Panc1 (cell line): ENCODE data around the gene WBP2. TPM values are rescaled to one million over a fixed set of nuclear protein-coding genes. Genes with fewer than 3 reads are reported as not detected.

Experiments used
- ATAC-seq: fragments of 200-7000 bp; cut with Tn5 transposase; 2 replicates; pipeline ENCODE4 v1.9.1; 2020; ENCODE audit warnings: mild to moderate bottlenecking, moderate library complexity
- BruUV-seq: library from RNA; stranded (reverse); fragments of 400-500 nt; replicated peaks from 2 replicates; lab custom pipeline; 2021; lab: Mats Ljungman, UMichigan
- CTCF ChIA-PET: fragments of 300-600 bp; sonication (Branson Sonifier 250); formaldehyde crosslinking; loops from one replicate; lab custom pipeline; 2022; ENCODE audit warnings: antibody characterized with exemption; lab: Charles Lee
- POLR2A ChIA-PET: fragments of 300-600 bp; sonication (Branson Sonifier 250); formaldehyde crosslinking; loops from one replicate; lab custom pipeline; 2022; ENCODE audit warnings: antibody characterized with exemption; lab: Charles Lee
- DNase-seq: peaks from one replicate; pipeline ENCODE4 v3.0.0-alpha.2; 2010; ENCODE audit warnings: low read depth, low spot score
- H3K27ac ChIP-seq: 2 replicates; pipeline ENCODE4 v1.5.1; 2011; ENCODE audit warnings: mild to moderate bottlenecking, low read length, inconsistent platforms
- H3K27me3 ChIP-seq: fragments of 200-500 bp; sonication (Bioruptor generic); 2 replicates; pipeline ENCODE4 v1.6.0; 2014; ENCODE audit warnings: low read length, inconsistent platforms; ENCODE audit not compliant: control insufficient read depth, insufficient read depth
- H3K36me3 ChIP-seq: fragments of 200-500 bp; sonication (Bioruptor generic); 2 replicates; pipeline ENCODE4 v1.5.1; 2014; ENCODE audit warnings: inconsistent platforms, mild to moderate bottlenecking, low read length, moderate library complexity; ENCODE audit not compliant: control insufficient read depth, insufficient read depth
- H3K4me1 ChIP-seq: 2 replicates; pipeline ENCODE4 v1.5.1; 2011; ENCODE audit warnings: inconsistent platforms, mild to moderate bottlenecking, low read length, moderate library complexity; ENCODE audit not compliant: control insufficient read depth, insufficient read depth
- H3K4me3 ChIP-seq, 2 experiments: 2 replicates each; pipeline ENCODE4 v1.5.1; 2011 to 2012; ENCODE audit warnings: low read depth in 2 of 2, low read length in 2 of 2, mild to moderate bottlenecking in 2 of 2, inconsistent platforms in 1 of 2, moderate library complexity in 1 of 2
- H3K9me3 ChIP-seq: fragments of 200-500 bp; sonication (Bioruptor generic); 2 replicates; pipeline ENCODE4 v1.5.1; 2014; ENCODE audit warnings: low read depth, mild to moderate bottlenecking, inconsistent platforms, low read length, moderate library complexity; ENCODE audit not compliant: control insufficient read depth, insufficient read depth
- CTCF ChIP-seq: fragments of 450-650 bp; IDR thresholded peaks from 2 replicates; pipeline ENCODE4 v1.5.1; 2017; ENCODE audit warnings: mild to moderate bottlenecking
- POLR2AphosphoS5 ChIP-seq: IDR thresholded peaks from 2 replicates; pipeline ENCODE4 v1.6.1; 2012; ENCODE audit warnings: mild to moderate bottlenecking, low read depth, low read length, moderate library complexity
- REST ChIP-seq, 2 experiments: IDR thresholded peaks; 2 replicates each; pipeline ENCODE4 v1.6.1; 2011 to 2012; ENCODE audit warnings: low read depth in 2 of 2, control low read depth in 1 of 2, low read length in 1 of 2, mild to moderate bottlenecking in 1 of 2, moderate library complexity in 1 of 2; ENCODE audit not compliant: insufficient read depth in 1 of 2
- SIN3A ChIP-seq: IDR thresholded peaks from 2 replicates; pipeline ENCODE4 v1.6.1; 2012; ENCODE audit warnings: low read depth, mild to moderate bottlenecking, low read length, moderate library complexity, borderline replicate concordance; ENCODE audit not compliant: insufficient read depth
- TCF7L2 ChIP-seq: IDR thresholded peaks from 2 replicates; pipeline ENCODE4 v1.6.1; 2011; ENCODE audit warnings: mild to moderate bottlenecking, low read depth, low read length, inconsistent platforms
- in situ Hi-C: cut with HindIII; loops from 2 replicates; pipeline ENCODE4 v1.10.0; 2016; ENCODE audit warnings: low sequenced_read_pairs, low pct_unique_long_range_greater_than_20kb
- intact Hi-C: fragments of 100-400 bp; cut with micrococcal nuclease; formaldehyde crosslinking; loops from one replicate; pipeline ENCODE4 v1.10.0; 2022; ENCODE audit not compliant: unreplicated experiment
- total RNA-seq: library from RNA; stranded (reverse); gene quantifications from one replicate; pipeline ENCODE4 v1.2.1, GENCODE V29; 2021; ENCODE audit not compliant: unreplicated experiment

Gene WBP2
- total RNA-seq, 1 experiment from 2014 or later: 163 TPM

- no peak for ATAC-seq
- no TSS peak for BruUV-seq
- in situ Hi-C loops: no loop called here
- Histone ChIP-seq H3K9me3 (no peaks in the 10 kb centered on the region), H3K36me3 (no peaks in the 10 kb centered on the region; the same call in 1 of the 2 replicates), H3K27me3 (no peaks in the 10 kb centered on the region), H3K4me3 (no peak overlapping the region), H3K4me1 (no peaks in the 10 kb centered on the region), H3K27ac (no peak overlapping the region)
- no peak for DNase-seq
- no peak for TF ChIP-seq SIN3A
- no peak for TF ChIP-seq CTCF
- no peak for TF ChIP-seq REST (IDR thresholded peaks at IDR 0.05; ENCODE audit: insufficient read depth in 1 of 2, low read depth in 2 of 2, low read length in 1 of 2)
- no peak for TF ChIP-seq POLR2AphosphoS5
- no peak for TF ChIP-seq TCF7L2
- intact Hi-C loops: no loop called here
- ChIA-PET CTCF (interaction anchor here (0.5 to 0.9 kb wide), 4 partner anchors 15 to 20 kb away, joined by 3 to 6 read pairs (median 5); no protein-coding TSS in a partner anchor), POLR2A (interaction anchor here (1.0 kb wide), 1 partner anchor 10 kb away, joined by 3 read pairs; no protein-coding TSS in a partner anchor)
These were observed 29.3 kb downstream of the WBP2 start for GRCh38 chr17:75825748-75826370.

GRCh38 chr17:75825149-75825552, 30.0 kb downstream of the WBP2 start:
- H3K9me3 ChIP-seq: no peaks in the 10 kb centered on the region
- no peak for DNase-seq
- ChIA-PET CTCF (interaction anchor here (0.5 to 0.9 kb wide), 4 partner anchors 16 to 77 kb away, joined by 3 to 5 read pairs (median 5); no protein-coding TSS in a partner anchor), POLR2A (interaction anchor here (0.7 to 1.0 kb wide), 2 partner anchors 10 to 49 kb away, joined by 3 read pairs; no protein-coding TSS in a partner anchor)
- intact Hi-C loops: no loop called here
- H3K27ac ChIP-seq: no peak overlapping the region
- BruUV-seq: no TSS peak
- no peaks in the 10 kb centered on the region; the same call in 1 of the 2 replicates for H3K36me3 ChIP-seq
- in situ Hi-C loops: no loop called here
- no peak overlapping the region for H3K4me3 ChIP-seq
- ATAC-seq: no peak
- no peaks in the 10 kb centered on the region for H3K4me1 ChIP-seq
- TF ChIP-seq CTCF (no peak), SIN3A (no peak), POLR2AphosphoS5 (no peak), TCF7L2 (no peak)
- no peaks in the 10 kb centered on the region for H3K27me3 ChIP-seq
